Non-pigmented ciliary epithelial cell (primary cell): ENCODE measurements around the gene SLC39A2.
"Not testable (repeated sequence)": the region's sequence is repeated elsewhere in the genome, so short reads cannot be mapped to it uniquely, and the experiment has no call there.

ENCODE experiments used
- DNase-seq: peaks from one replicate; pipeline ENCODE4 v3.0.0-alpha.2; 2010; ENCODE audit warnings: low read depth

SLC39A2 gene

GRCh38 chr14:21025371-21026273, 26.5 kb downstream of the SLC39A2 start:
- no peak for DNase-seq

- no peak for DNase-seq
Observed at GRCh38 chr14:21026274-21026987, 27.3 kb downstream of the SLC39A2 start.

- DNase-seq: no peak
Observed at GRCh38 chr14:21026988-21027315, 27.9 kb downstream of the SLC39A2 start.

- no peak for DNase-seq
Observed at GRCh38 chr14:21029917-21030316, 30.8 kb downstream of the SLC39A2 start, which contains the start of gene TPPP2. TPPP2 (plus strand) TSS chr14:21030217; CDS start chr14:21030582, 365 bp downstream.

GRCh38 chr14:21030531-21030930, 31.4 kb downstream of the SLC39A2 start:
- no peak for DNase-seq

- DNase-seq: no peak
Observed at GRCh38 chr14:21032326-21033132, 33.4 kb downstream of the SLC39A2 start.

GRCh38 chr14:21033133-21033698, 34.1 kb downstream of the SLC39A2 start:
- no peak for DNase-seq

- DNase-seq: no peak
Observed at GRCh38 chr14:21034707-21035106, 35.6 kb downstream of the SLC39A2 start, which contains the start of gene RNASE13. RNASE13 (minus strand) TSS chr14:21034807; CDS start chr14:21034288, 519 bp downstream.

- no peak for DNase-seq
Observed at GRCh38 chr14:21036751-21037150, 37.7 kb downstream of the SLC39A2 start.

GRCh38 chr14:21037156-21037555, 38.1 kb downstream of the SLC39A2 start:
- DNase-seq: no peak

- DNase-seq: no peak
Observed at GRCh38 chr14:21038441-21039422, 39.6 kb downstream of the SLC39A2 start.

GRCh38 chr14:21039585-21040369, 40.7 kb downstream of the SLC39A2 start:
- no peak for DNase-seq

GRCh38 chr14:21040370-21040925, 41.4 kb downstream of the SLC39A2 start:
- DNase-seq: no peak

GRCh38 chr14:21040941-21041340, 41.8 kb downstream of the SLC39A2 start:
- DNase-seq: not testable (repeated sequence)

GRCh38 chr14:21041676-21042433, 42.8 kb downstream of the SLC39A2 start, which contains the start of gene RNASE7:
RNASE7 (plus strand) TSS chr14:21042362; CDS start chr14:21042993, 631 bp downstream.
- no peak for DNase-seq

GRCh38 chr14:21042918-21043317, 43.8 kb downstream of the SLC39A2 start:
- DNase-seq: no peak

- no peak for DNase-seq
Observed at GRCh38 chr14:21043387-21043973, 44.4 kb downstream of the SLC39A2 start.

GRCh38 chr14:21043974-21044618, 45.0 kb downstream of the SLC39A2 start:
- no peak for DNase-seq
